HEK293 (cell line): ENCODE results near the gene EGFR.

ENCODE experiments used
- CTCF ChIA-PET: fragments of 350-600 bp; formaldehyde crosslinking; extraction: SDS; loops from one replicate; lab custom pipeline; 2021; ENCODE audit warnings: antibody characterized with exemption; lab: Yijun Ruan, JAX
- POLR2A ChIA-PET: fragments of 300-600 bp; formaldehyde crosslinking; extraction: SDS; loops from one replicate; lab custom pipeline; 2020; ENCODE audit warnings: antibody characterized with exemption, inconsistent platforms; lab: Yijun Ruan, JAX
- H3K27ac ChIP-seq: fragments of 200-500 bp; sonication (Bioruptor generic); 2 replicates; pipeline ENCODE4 v1.5.1; 2014; ENCODE audit warnings: low read depth, low read length, control low read depth, inconsistent platforms; ENCODE audit errors: extremely low read depth
- H3K36me3 ChIP-seq, 2 experiments: fragments of 200-500 bp in 1 of 2; sonication (Bioruptor generic) in 1 of 2; 1 replicate in 1 of 2; 2 replicates in 1 of 2; pipeline ENCODE4 v1.5.1; 2014 to 2017; ENCODE audit warnings: inconsistent platforms in 2 of 2, low read length in 2 of 2; ENCODE audit not compliant: control insufficient read depth in 2 of 2, insufficient read depth in 1 of 2
- H3K4me1 ChIP-seq: fragments of 200-500 bp; sonication (Bioruptor generic); 2 replicates; pipeline ENCODE4 v1.5.1; 2014; ENCODE audit warnings: mild to moderate bottlenecking, low read length, inconsistent platforms; ENCODE audit not compliant: control insufficient read depth, insufficient read depth
- H3K4me3 ChIP-seq: 2 replicates; pipeline ENCODE4 v1.5.1; 2011; ENCODE audit warnings: low read depth, mild to moderate bottlenecking, control low read depth, low read length, moderate library complexity
- H3K9me3 ChIP-seq: fragments of 200-500 bp; sonication (Bioruptor generic); 2 replicates; pipeline ENCODE4 v1.5.1; 2014; ENCODE audit warnings: low read depth, low read length, inconsistent platforms; ENCODE audit not compliant: control insufficient read depth, insufficient read depth
- ATF2 ChIP-seq: fragments of 450-650 bp; formaldehyde crosslinking; IDR thresholded peaks from 2 replicates; pipeline ENCODE4 v1.5.1; 2016; ENCODE audit warnings: missing biosample characterization, missing genetic modification characterization, low read depth
- FEZF1 ChIP-seq: fragments of 450-650 bp; formaldehyde crosslinking; IDR thresholded peaks from 2 replicates; pipeline ENCODE4 v1.5.1; 2016; ENCODE audit warnings: missing biosample characterization, missing genetic modification characterization
- KLF10 ChIP-seq: fragments of 450-650 bp; IDR thresholded peaks from 2 replicates; pipeline ENCODE4 v1.5.1; 2018; ENCODE audit warnings: missing biosample characterization, mild to moderate bottlenecking, missing genetic modification characterization
- SCRT2 ChIP-seq: fragments of 450-650 bp; formaldehyde crosslinking; IDR thresholded peaks from 2 replicates; pipeline ENCODE4 v1.5.1; 2016; ENCODE audit warnings: missing biosample characterization, missing genetic modification characterization
- YY2 ChIP-seq: fragments of 450-650 bp; formaldehyde crosslinking; IDR thresholded peaks from 2 replicates; pipeline ENCODE4 v1.5.1; 2016; ENCODE audit warnings: missing biosample characterization, missing genetic modification characterization
- ZBTB20 ChIP-seq: fragments of 450-650 bp; formaldehyde crosslinking; IDR thresholded peaks from 2 replicates; pipeline ENCODE4 v1.5.1; 2016; ENCODE audit warnings: missing biosample characterization, missing genetic modification characterization
- ZBTB21 ChIP-seq: fragments of 450-650 bp; formaldehyde crosslinking; IDR thresholded peaks from 2 replicates; pipeline ENCODE4 v1.5.1; 2017; ENCODE audit warnings: missing biosample characterization, missing genetic modification characterization
- ZBTB44 ChIP-seq: fragments of 450-650 bp; IDR thresholded peaks from 2 replicates; pipeline ENCODE4 v1.5.1; 2018; ENCODE audit warnings: missing biosample characterization, mild to moderate bottlenecking, missing genetic modification characterization
- ZNF121 ChIP-seq: fragments of 450-650 bp; formaldehyde crosslinking; IDR thresholded peaks from 2 replicates; pipeline ENCODE4 v1.5.1; 2016; ENCODE audit warnings: missing biosample characterization, missing genetic modification characterization
- ZNF266 ChIP-seq: fragments of 450-650 bp; formaldehyde crosslinking; IDR thresholded peaks from 2 replicates; pipeline ENCODE4 v1.5.1; 2016; ENCODE audit warnings: missing biosample characterization, missing genetic modification characterization, low read depth
- ZNF335 ChIP-seq: fragments of 450-650 bp; formaldehyde crosslinking; conservative IDR thresholded peaks from 2 replicates; pipeline ENCODE4 v1.5.1; 2016; ENCODE audit warnings: missing biosample characterization, missing genetic modification characterization
- ZNF350 ChIP-seq: fragments of 450-650 bp; formaldehyde crosslinking; IDR thresholded peaks from 2 replicates; pipeline ENCODE4 v1.5.0; 2017; ENCODE audit warnings: missing biosample characterization, mild to moderate bottlenecking, missing genetic modification characterization
- ZNF560 ChIP-seq: fragments of 450-650 bp; formaldehyde crosslinking; IDR thresholded peaks from 2 replicates; pipeline ENCODE4 v1.5.1; 2017; ENCODE audit warnings: missing biosample characterization, missing genetic modification characterization, borderline replicate concordance
- ZNF629 ChIP-seq: fragments of 450-650 bp; formaldehyde crosslinking; IDR thresholded peaks from 2 replicates; pipeline ENCODE4 v1.5.1; 2017; ENCODE audit warnings: missing biosample characterization, missing genetic modification characterization
- ZNF830 ChIP-seq: fragments of 450-650 bp; IDR thresholded peaks from 2 replicates; pipeline ENCODE4 v1.5.0; 2018; ENCODE audit warnings: missing biosample characterization, missing genetic modification characterization, low read depth, mild to moderate bottlenecking, moderate library complexity
- TF ChIP-seq, protein P1 (sequence below): sonication (generic); formaldehyde crosslinking; IDR thresholded peaks from 2 replicates; pipeline ENCODE4 v1.8.1; 2022; ENCODE audit warnings: mild to moderate bottlenecking, moderate library complexity, missing genetic modification reagents
- TF ChIP-seq, protein P2 (sequence below): fragments of 450-650 bp; formaldehyde crosslinking; IDR thresholded peaks from 2 replicates; pipeline ENCODE4 v1.5.1; 2017; ENCODE audit warnings: missing biosample characterization, missing genetic modification characterization

Gene EGFR

GRCh38 chr7:55026086-55026790, 7.4 kb downstream of the EGFR start:
- ChIA-PET POLR2A (no interaction called here), CTCF (interaction anchor here (1.2 kb wide), 1 partner anchor 253 kb away, joined by 3 read pairs; no protein-coding TSS in a partner anchor)
- 0 out of 2 replicates have a peak, but pooled peaks cover 5% of the 10 kb centered on the region for H3K4me1 ChIP-seq
- TF ChIP-seq ZNF266 (tag by site-specific recombination) (no peak), ZNF830 (tag by site-specific recombination) (no peak), FEZF1 (tag by site-specific recombination) (no peak)
- H3K4me3 ChIP-seq = no peak overlapping the region
- H3K36me3 ChIP-seq = no peaks in the 10 kb centered on the region
- no peak overlapping the region for H3K27ac ChIP-seq
- no peaks in the 10 kb centered on the region for H3K9me3 ChIP-seq

GRCh38 chr7:55026867-55027490, 8.2 kb downstream of the EGFR start:
- Histone ChIP-seq H3K4me3 (no peak overlapping the region), H3K9me3 (no peaks in the 10 kb centered on the region)
- POLR2A ChIA-PET = no interaction called here
- TF ChIP-seq ZBTB20 (tag by site-specific recombination) (0 out of 2 replicates have a peak, but pooled peaks have one; percentile 24), KLF10 (tag by site-specific recombination) (no peak)
- TF ChIP-seq, all 188 proteins: peak for 1
- Histone ChIP-seq H3K36me3 (no peaks in the 10 kb centered on the region), H3K27ac (no peak overlapping the region), H3K4me1 (0 out of 2 replicates have a peak, but pooled peaks cover 5% of the 10 kb centered on the region)
- CTCF ChIA-PET = interaction anchor here (1.1 kb wide), 1 partner anchor 229 kb away, joined by 3 read pairs; no protein-coding TSS in a partner anchor

- ChIA-PET CTCF (interaction anchor here (0.6 to 1.1 kb wide), 2 partner anchors 117 to 228 kb away, joined by 3 to 4 read pairs; no protein-coding TSS in a partner anchor), POLR2A (no interaction called here)
- no peak overlapping the region for H3K27ac ChIP-seq
These were observed 9.2 kb downstream of the EGFR start for GRCh38 chr7:55028011-55028410.

More at GRCh38 chr7:55028011-55028410, 9.2 kb downstream of the EGFR start:
- Histone ChIP-seq H3K36me3 (no peaks in the 10 kb centered on the region), H3K9me3 (no peaks in the 10 kb centered on the region), H3K4me1 (0 out of 2 replicates have a peak, but pooled peaks cover 5% of the 10 kb centered on the region), H3K4me3 (no peak overlapping the region)
- TF ChIP-seq ZNF121 (tag by site-specific recombination) (no peak), SCRT2 (tag by site-specific recombination) (no peak), ZBTB21 (tag by site-specific recombination) (peak; percentile 91), ZNF350 (no peak), ZBTB44 (peak; percentile 31; the same call in 1 of the 2 replicates), ATF2 (tag by site-specific recombination) (peak; percentile 97), ZNF560 (no peak), YY2 (tag by site-specific recombination) (no peak), ZNF335 (tag by site-specific recombination) (peak; percentile 65), ZNF629 (peak; percentile 96)
- TF ChIP-seq, protein P1, sequence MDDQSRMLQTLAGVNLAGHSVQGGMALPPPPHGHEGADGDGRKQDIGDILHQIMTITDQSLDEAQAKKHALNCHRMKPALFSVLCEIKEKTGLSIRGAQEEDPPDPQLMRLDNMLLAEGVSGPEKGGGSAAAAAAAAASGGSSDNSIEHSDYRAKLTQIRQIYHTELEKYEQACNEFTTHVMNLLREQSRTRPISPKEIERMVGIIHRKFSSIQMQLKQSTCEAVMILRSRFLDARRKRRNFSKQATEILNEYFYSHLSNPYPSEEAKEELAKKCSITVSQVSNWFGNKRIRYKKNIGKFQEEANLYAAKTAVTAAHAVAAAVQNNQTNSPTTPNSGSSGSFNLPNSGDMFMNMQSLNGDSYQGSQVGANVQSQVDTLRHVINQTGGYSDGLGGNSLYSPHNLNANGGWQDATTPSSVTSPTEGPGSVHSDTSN (CRISPR knock-in tag) = no peak
- TF ChIP-seq, protein P2, sequence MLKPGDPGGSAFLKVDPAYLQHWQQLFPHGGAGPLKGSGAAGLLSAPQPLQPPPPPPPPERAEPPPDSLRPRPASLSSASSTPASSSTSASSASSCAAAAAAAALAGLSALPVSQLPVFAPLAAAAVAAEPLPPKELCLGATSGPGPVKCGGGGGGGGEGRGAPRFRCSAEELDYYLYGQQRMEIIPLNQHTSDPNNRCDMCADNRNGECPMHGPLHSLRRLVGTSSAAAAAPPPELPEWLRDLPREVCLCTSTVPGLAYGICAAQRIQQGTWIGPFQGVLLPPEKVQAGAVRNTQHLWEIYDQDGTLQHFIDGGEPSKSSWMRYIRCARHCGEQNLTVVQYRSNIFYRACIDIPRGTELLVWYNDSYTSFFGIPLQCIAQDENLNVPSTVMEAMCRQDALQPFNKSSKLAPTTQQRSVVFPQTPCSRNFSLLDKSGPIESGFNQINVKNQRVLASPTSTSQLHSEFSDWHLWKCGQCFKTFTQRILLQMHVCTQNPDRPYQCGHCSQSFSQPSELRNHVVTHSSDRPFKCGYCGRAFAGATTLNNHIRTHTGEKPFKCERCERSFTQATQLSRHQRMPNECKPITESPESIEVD (tag by site-specific recombination) = peak; percentile 69
